ENCODE measurements around the gene INPP5F. TPM values are rescaled to one million over a fixed set of nuclear protein-coding genes. Genes with fewer than 3 reads are reported as not detected.

The INPP5F gene
- total and polyA plus RNA-seq, 2 experiments from 2014 or later = 41.4 to 86.0 TPM

- TF ChIP-seq ZNF114 (CRISPR knock-in tag; IDR thresholded peaks at IDR 0.05) (no peak), NANOG (IDR thresholded peaks at IDR 0.05; ENCODE audit: borderline replicate concordance) (no peak), ETS1 (IDR thresholded peaks at IDR 0.05) (no peak), CREB1 (CRISPR knock-in tag; IDR thresholded peaks at IDR 0.05; ENCODE audit: low read depth) (no peak), POLR2AphosphoS5 (IDR thresholded peaks at IDR 0.05; ENCODE audit: low read depth) (no peak)
Measured at GRCh38 chr10:119849031-119849789, 123.4 kb downstream of the INPP5F start (continued).

GRCh38 chr10:119849944-119850343, 124.1 kb downstream of the INPP5F start:
- H3K9me3 Mint-ChIP-seq = no peaks in the 10 kb centered on the region
- H3K4me2 ChIP-seq = no peak overlapping the region
- no peaks in the 10 kb centered on the region for H3K27me3 ChIP-seq (ENCODE audit: insufficient read depth)
- H2AFZ ChIP-seq = no peak overlapping the region
- no peaks in the 10 kb centered on the region for H3K4me1 Mint-ChIP-seq
- H3K4me3 Mint-ChIP-seq = no peak overlapping the region
- peak overlapping the region; percentile 50 for H3K27ac Mint-ChIP-seq
- no peaks in the 10 kb centered on the region; the same call in 1 of the 2 replicates for H3K79me2 ChIP-seq (replicated peaks; ENCODE audit: insufficient read depth)
- DNase-seq (ENCODE audit: low spot score) = no peak
- no peak overlapping the region for H3K27ac ChIP-seq (ENCODE audit: low read depth)
- no peak for TF ChIP-seq ZNF462 (CRISPR knock-in tag; IDR thresholded peaks at IDR 0.05)
- peaks cover 39% of the 10 kb centered on the region for H3K36me3 ChIP-seq (ENCODE audit: insufficient read depth)
- H3F3A ChIP-seq (replicated peaks; ENCODE audit: low read depth) = no peaks in the 10 kb centered on the region
- peaks cover 70% of the 10 kb centered on the region for H3K36me3 Mint-ChIP-seq (ENCODE audit: low read depth)
- H3K27me3 Mint-ChIP-seq (ENCODE audit: insufficient read depth, low read depth, poor library complexity) = peaks cover 1% of the 10 kb centered on the region
- no peaks in the 10 kb centered on the region for H3K9me2 ChIP-seq (ENCODE audit: insufficient read depth)
- H4K20me1 ChIP-seq (replicated peaks; ENCODE audit: insufficient read depth) = no peaks in the 10 kb centered on the region; the same call in none of the 2 replicates
- no peak for ATAC-seq
- H3K4me1 ChIP-seq (ENCODE audit: insufficient read depth) = no peaks in the 10 kb centered on the region
- H3K4me3 ChIP-seq = no peak overlapping the region
